T-helper 2 cell treated with Interferon-gamma antibody and Interleukin-4, amounts not matched to agents 5 μg/mL and 100 μg/mL, for 36 hours (primary cell): Measurements from ENCODE around the gene MAPKAP1.
A peak's percentile ranks its signal among the peaks of the same experiment; 100 is the strongest.

ENCODE experiments used
- DNase-seq: peaks from one replicate; pipeline ENCODE4 v3.0.0; 2021; ENCODE audit warnings: low spot score
- H3K27ac Mint-ChIP-seq: one replicate; pipeline ENCODE4 v1.8.0; 2021; ENCODE audit warnings: mild to moderate bottlenecking, mixed read lengths
- H3K27me3 Mint-ChIP-seq: one replicate; pipeline ENCODE4 v1.8.0; 2021; ENCODE audit warnings: low read depth, mixed read lengths
- H3K36me3 Mint-ChIP-seq: one replicate; pipeline ENCODE4 v1.8.0; 2021; ENCODE audit warnings: low read depth, mixed read lengths
- H3K4me1 Mint-ChIP-seq: one replicate; pipeline ENCODE4 v1.8.0; 2021; ENCODE audit warnings: low read depth, mixed read lengths
- H3K4me3 Mint-ChIP-seq: one replicate; pipeline ENCODE4 v1.8.0; 2022; ENCODE audit warnings: mild to moderate bottlenecking, moderate library complexity, mixed read lengths
- H3K9me3 Mint-ChIP-seq: one replicate; pipeline ENCODE4 v1.8.0; 2021; ENCODE audit warnings: mixed read lengths

Gene MAPKAP1

GRCh38 chr9:125558453-125559092 is 148.4 kb downstream of the MAPKAP1 start:
- no peak overlapping the region for H3K4me3 Mint-ChIP-seq
- H3K36me3 Mint-ChIP-seq: peaks cover 11% of the 10 kb centered on the region
- H3K9me3 Mint-ChIP-seq: no peaks in the 10 kb centered on the region
- H3K4me1 Mint-ChIP-seq: peaks cover 18% of the 10 kb centered on the region
- peak; percentile 45 for DNase-seq
- no peaks in the 10 kb centered on the region for H3K27me3 Mint-ChIP-seq
- no peak overlapping the region for H3K27ac Mint-ChIP-seq

DNA sequence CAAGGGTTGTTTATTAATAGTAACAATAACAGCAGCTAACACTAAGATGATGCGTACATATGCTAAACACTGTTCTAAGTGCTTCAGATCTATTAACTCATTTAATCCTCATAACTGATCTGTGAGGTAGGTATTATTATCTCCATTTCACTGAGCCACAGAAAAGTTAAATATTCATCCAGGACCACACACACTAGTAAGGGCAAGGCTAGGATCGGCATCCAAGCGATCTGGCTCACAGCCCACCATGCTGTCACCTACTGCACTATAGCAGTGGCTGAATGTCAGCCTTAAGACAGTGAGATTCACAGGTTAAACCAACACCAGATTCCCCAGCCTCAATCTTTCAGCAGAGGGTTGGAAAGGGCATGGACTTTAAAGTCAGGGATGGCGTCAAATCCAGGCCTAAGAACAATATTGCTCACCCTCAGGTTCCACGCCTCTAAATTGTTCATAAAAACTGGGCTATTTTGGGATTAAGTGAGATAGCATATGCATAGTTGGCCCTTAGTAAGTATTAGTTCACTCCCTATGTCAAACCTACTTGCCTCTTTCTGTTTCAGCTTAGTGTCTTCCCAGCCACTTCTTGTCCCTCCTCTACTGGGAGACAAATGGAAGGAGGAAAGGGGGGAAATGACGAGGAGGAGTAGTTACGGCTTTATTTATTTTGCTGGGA is 150.8 kb downstream of the MAPKAP1 start:
- H3K27ac Mint-ChIP-seq: no peak overlapping the region
- H3K4me1 Mint-ChIP-seq: peaks cover 7% of the 10 kb centered on the region

GRCh38 chr9:125554726-125555125 is 152.3 kb downstream of the MAPKAP1 start:
- Mint-ChIP-seq H3K4me1 (peaks cover 3% of the 10 kb centered on the region), H3K36me3 (peaks cover 11% of the 10 kb centered on the region), H3K4me3 (no peak overlapping the region), H3K27ac (no peak overlapping the region), H3K9me3 (no peaks in the 10 kb centered on the region), H3K27me3 (no peaks in the 10 kb centered on the region)
- DNase-seq: no peak

More for the DNA sequence above, 150.8 kb downstream of the MAPKAP1 start:
- H3K9me3 Mint-ChIP-seq: no peaks in the 10 kb centered on the region
- DNase-seq: no peak
- peaks cover 11% of the 10 kb centered on the region for H3K36me3 Mint-ChIP-seq
- no peak overlapping the region for H3K4me3 Mint-ChIP-seq
- no peaks in the 10 kb centered on the region for H3K27me3 Mint-ChIP-seq

DNA sequence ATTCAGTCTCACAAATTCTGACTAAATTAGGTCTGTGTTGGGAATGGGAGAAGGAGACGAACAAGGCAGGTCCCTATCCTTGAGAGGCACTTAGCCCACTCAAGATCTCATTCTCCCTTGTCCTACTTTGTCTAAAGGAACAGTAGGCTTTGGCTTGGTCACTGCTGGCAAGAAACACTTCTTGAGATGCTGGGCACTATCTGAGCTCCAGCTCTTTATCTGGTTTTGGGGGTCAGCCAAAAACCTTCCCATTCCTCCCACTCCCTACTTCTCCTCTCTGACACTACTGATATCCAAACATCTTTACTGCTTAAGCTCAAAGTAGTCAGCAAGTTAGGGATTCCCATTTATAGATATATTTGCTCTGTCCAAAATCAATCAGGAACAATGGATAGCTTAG is 155.2 kb downstream of the MAPKAP1 start:
- Mint-ChIP-seq H3K9me3 (no peaks in the 10 kb centered on the region), H3K4me3 (no peak overlapping the region), H3K27me3 (no peaks in the 10 kb centered on the region), H3K36me3 (no peaks in the 10 kb centered on the region), H3K27ac (no peak overlapping the region), H3K4me1 (no peaks in the 10 kb centered on the region)
- no peak for DNase-seq

DNA sequence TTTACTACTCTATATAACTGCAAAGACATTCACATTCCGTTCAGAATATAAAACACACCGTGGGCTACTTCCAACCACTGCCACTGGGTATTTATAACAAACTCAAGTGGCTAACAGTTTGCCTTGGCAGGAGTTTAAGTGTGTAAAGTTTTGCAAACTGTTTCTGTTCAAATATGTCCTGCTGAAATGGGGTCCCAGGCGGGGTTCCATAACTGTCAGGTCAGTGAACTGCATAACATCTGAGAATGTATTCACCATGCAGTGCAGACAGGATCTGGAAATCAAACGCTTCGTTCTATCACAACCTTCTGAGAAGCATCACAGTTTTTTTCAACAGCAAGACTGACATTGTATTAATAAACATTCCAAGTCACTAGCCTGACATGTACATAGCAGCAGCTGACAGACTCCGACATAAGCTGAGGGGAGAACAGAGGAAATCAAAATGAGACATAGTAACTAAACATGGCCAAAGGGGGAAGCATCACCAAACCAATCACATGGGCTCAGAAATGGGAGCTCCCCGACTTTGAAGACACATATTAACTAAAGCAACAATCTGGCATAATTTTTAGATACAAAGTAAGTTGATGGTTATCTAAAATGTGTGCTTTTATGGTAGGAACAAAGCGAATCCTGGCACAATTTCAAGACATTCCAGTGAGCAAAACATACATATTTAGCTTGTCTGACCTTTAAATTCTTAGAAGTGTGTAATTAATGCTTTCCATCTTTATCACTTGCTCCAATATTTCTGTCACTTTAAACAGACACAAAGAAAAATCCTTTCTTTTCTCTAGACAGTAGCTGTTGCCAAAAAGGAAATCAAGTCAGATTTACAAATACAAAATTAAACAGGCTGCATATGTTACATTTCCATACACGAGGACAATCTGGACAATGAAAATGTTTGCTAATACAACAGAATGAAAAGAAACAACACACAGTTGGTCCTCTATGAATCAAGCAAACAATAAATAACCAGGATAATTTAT is 156.8 kb downstream of the MAPKAP1 start:
- Mint-ChIP-seq H3K27me3 (no peaks in the 10 kb centered on the region), H3K4me3 (no peak overlapping the region), H3K9me3 (no peaks in the 10 kb centered on the region), H3K4me1 (no peaks in the 10 kb centered on the region), H3K27ac (no peak overlapping the region), H3K36me3 (no peaks in the 10 kb centered on the region)
- DNase-seq: no peak

DNA sequence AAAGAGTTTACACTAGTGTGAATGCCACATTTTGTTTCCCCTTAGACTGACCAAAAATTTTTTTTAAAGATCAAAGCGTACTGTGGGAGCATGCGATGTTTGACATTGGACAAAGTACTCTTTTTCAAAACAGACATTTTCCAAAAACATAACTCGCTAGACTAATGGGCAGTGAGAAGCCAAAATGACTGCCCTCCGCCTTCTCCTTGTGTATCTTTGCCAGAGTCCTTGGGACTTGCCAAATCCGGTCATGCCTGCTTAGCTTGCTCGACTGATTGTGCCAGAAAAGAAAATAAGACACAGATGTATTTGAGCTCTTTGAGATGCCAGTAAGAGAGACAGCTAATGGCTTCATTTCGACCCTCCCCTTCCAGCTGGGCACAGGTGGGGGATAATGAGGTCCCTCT is 157.5 kb downstream of the MAPKAP1 start:
- no peaks in the 10 kb centered on the region for H3K27me3 Mint-ChIP-seq
- H3K27ac Mint-ChIP-seq: no peak overlapping the region
- no peak for DNase-seq
- no peaks in the 10 kb centered on the region for H3K9me3 Mint-ChIP-seq
- H3K4me1 Mint-ChIP-seq: no peaks in the 10 kb centered on the region
- no peak overlapping the region for H3K4me3 Mint-ChIP-seq
- H3K36me3 Mint-ChIP-seq: no peaks in the 10 kb centered on the region

- no peak overlapping the region for H3K27ac Mint-ChIP-seq
- H3K4me1 Mint-ChIP-seq: no peaks in the 10 kb centered on the region
- no peaks in the 10 kb centered on the region for H3K27me3 Mint-ChIP-seq
- no peaks in the 10 kb centered on the region for H3K9me3 Mint-ChIP-seq
- no peaks in the 10 kb centered on the region for H3K36me3 Mint-ChIP-seq
- DNase-seq: no peak
- no peak overlapping the region for H3K4me3 Mint-ChIP-seq
Measured at GRCh38 chr9:125549039-125549438, 158.0 kb downstream of the MAPKAP1 start.

- Mint-ChIP-seq H3K9me3 (no peaks in the 10 kb centered on the region), H3K27me3 (no peaks in the 10 kb centered on the region), H3K27ac (no peak overlapping the region), H3K36me3 (no peaks in the 10 kb centered on the region), H3K4me1 (no peaks in the 10 kb centered on the region), H3K4me3 (no peak overlapping the region)
- no peak for DNase-seq
Measured at GRCh38 chr9:125548141-125548540, 158.9 kb downstream of the MAPKAP1 start.

DNA sequence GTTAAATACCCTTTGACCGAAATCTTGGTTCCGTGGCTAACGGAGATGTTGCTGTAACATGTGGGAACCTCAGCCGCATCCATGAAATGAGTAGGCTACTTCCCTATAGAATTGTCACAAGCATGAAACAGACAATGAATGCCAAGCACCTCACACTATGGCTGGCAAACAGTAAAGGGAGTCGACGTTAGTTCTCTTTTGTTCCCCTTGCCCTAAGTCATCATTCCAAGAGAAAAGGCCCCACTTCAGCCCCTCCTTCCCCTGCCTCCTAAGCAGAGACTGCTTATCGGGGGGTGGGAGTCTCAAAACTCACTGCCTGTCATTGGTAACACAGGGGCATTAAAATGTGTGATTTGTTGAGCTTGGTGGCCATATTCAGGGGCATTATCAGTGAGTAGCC is 159.6 kb downstream of the MAPKAP1 start:
- Mint-ChIP-seq H3K27ac (no peak overlapping the region), H3K4me3 (no peak overlapping the region), H3K27me3 (no peaks in the 10 kb centered on the region), H3K4me1 (no peaks in the 10 kb centered on the region), H3K9me3 (no peaks in the 10 kb centered on the region), H3K36me3 (no peaks in the 10 kb centered on the region)
- DNase-seq: no peak

- no peaks in the 10 kb centered on the region for H3K27me3 Mint-ChIP-seq
- DNase-seq: no peak
- no peaks in the 10 kb centered on the region for H3K9me3 Mint-ChIP-seq
- H3K4me3 Mint-ChIP-seq: no peak overlapping the region
- no peak overlapping the region for H3K27ac Mint-ChIP-seq
- H3K4me1 Mint-ChIP-seq: no peaks in the 10 kb centered on the region
- H3K36me3 Mint-ChIP-seq: no peaks in the 10 kb centered on the region
Measured at GRCh38 chr9:125545845-125546244, 161.2 kb downstream of the MAPKAP1 start.

- Mint-ChIP-seq H3K27me3 (no peaks in the 10 kb centered on the region), H3K9me3 (no peaks in the 10 kb centered on the region), H3K4me1 (no peaks in the 10 kb centered on the region), H3K27ac (no peak overlapping the region), H3K36me3 (no peaks in the 10 kb centered on the region), H3K4me3 (no peak overlapping the region)
- no peak for DNase-seq
Measured at GRCh38 chr9:125544988-125545651, 161.9 kb downstream of the MAPKAP1 start.

DNA sequence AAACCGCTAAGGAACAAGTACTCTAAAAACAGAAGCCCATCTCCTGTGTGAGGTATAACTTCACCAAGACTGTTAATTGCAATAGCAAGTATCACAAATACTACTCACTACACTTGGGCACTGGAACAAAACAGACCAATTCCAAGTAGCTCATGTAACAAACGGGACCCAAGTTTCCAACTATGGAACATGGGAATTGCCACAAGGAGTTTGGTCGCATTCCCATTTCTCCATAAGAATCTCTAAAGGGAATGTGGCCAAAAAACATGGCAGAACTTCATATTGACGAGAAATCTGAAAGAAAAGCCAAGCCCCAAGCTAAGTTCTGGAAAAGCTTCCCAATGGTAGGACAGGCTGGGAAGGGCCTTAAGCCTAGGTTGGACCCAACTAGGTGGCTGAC is 162.5 kb downstream of the MAPKAP1 start:
- H3K36me3 Mint-ChIP-seq: peaks cover 2% of the 10 kb centered on the region
- no peak overlapping the region for H3K4me3 Mint-ChIP-seq
- H3K4me1 Mint-ChIP-seq: no peaks in the 10 kb centered on the region
- no peaks in the 10 kb centered on the region for H3K9me3 Mint-ChIP-seq
- H3K27me3 Mint-ChIP-seq: no peaks in the 10 kb centered on the region
- H3K27ac Mint-ChIP-seq: no peak overlapping the region
- no peak for DNase-seq

- Mint-ChIP-seq H3K4me1 (no peaks in the 10 kb centered on the region), H3K36me3 (peaks cover 8% of the 10 kb centered on the region), H3K9me3 (no peaks in the 10 kb centered on the region), H3K27ac (no peak overlapping the region), H3K4me3 (no peak overlapping the region), H3K27me3 (no peaks in the 10 kb centered on the region)
- no peak for DNase-seq
Measured at GRCh38 chr9:125541840-125542243, 165.2 kb downstream of the MAPKAP1 start.
